WTC11 (cell line): Measurements from ENCODE around the gene ST3GAL5. TPM values are rescaled to one million over a fixed set of nuclear protein-coding genes. Genes with fewer than 3 reads are reported as not detected.
A peak's percentile ranks its signal among the peaks of the same experiment; 100 is the strongest.

Source experiments
- ATAC-seq: fragments of 200-7000 bp; cut with Tn5 transposase; 2 replicates; pipeline ENCODE4 v1.10.0; 2021; ENCODE audit warnings: mild to moderate bottlenecking, moderate library complexity
- CTCF ChIA-PET: fragments of 300-600 bp; sonication (Branson Sonifier 250); formaldehyde crosslinking; loops from one replicate; lab custom pipeline; 2021; ENCODE audit warnings: antibody characterized with exemption; lab: Charles Lee
- POLR2A ChIA-PET: fragments of 350-600 bp; sonication (Branson Sonifier 250); formaldehyde crosslinking; loops from one replicate; lab custom pipeline; 2021; ENCODE audit warnings: antibody characterized with exemption; lab: Charles Lee
- DNase-seq: peaks from one replicate; pipeline ENCODE4 v3.0.0; 2021; ENCODE audit warnings: low spot score
- H3K27ac Mint-ChIP-seq: 2 replicates; pipeline ENCODE4 v1.8.0; 2021; ENCODE audit warnings: mixed read lengths
- H3K27me3 Mint-ChIP-seq: 2 replicates; pipeline ENCODE4 v1.8.0; 2021; ENCODE audit warnings: low read depth, mild to moderate bottlenecking, moderate library complexity, mixed read lengths
- H3K36me3 Mint-ChIP-seq: 2 replicates; pipeline ENCODE4 v1.8.0; 2021; ENCODE audit warnings: mixed read lengths
- H3K4me1 Mint-ChIP-seq: 2 replicates; pipeline ENCODE4 v1.8.0; 2022; ENCODE audit warnings: mixed read lengths
- H3K4me3 Mint-ChIP-seq: 2 replicates; pipeline ENCODE4 v1.8.0; 2021; ENCODE audit warnings: mild to moderate bottlenecking, moderate library complexity, mixed read lengths
- H3K9me3 Mint-ChIP-seq: 2 replicates; pipeline ENCODE4 v1.8.0; 2021; ENCODE audit warnings: mixed read lengths
- CREM ChIP-seq: sonication (generic); formaldehyde crosslinking; IDR thresholded peaks from 2 replicates; pipeline ENCODE4 v1.8.1; 2022; ENCODE audit warnings: mild to moderate bottlenecking, missing genetic modification reagents, moderate library complexity
- FOXJ3 ChIP-seq: sonication (generic); formaldehyde crosslinking; IDR thresholded peaks from 2 replicates; pipeline ENCODE4 v1.9.0; 2021; ENCODE audit warnings: missing genetic modification reagents, mild to moderate bottlenecking, borderline replicate concordance
- FOXK1 ChIP-seq: sonication (generic); formaldehyde crosslinking; IDR thresholded peaks from 2 replicates; pipeline ENCODE4 v1.8.0; 2022; ENCODE audit warnings: mild to moderate bottlenecking, moderate library complexity, missing genetic modification reagents
- GTF2I ChIP-seq: fragments of 250-450 bp; sonication (Bioruptor Pico); conservative IDR thresholded peaks from 2 replicates; pipeline ENCODE4 v1.4.0; 2021; ENCODE audit warnings: mild to moderate bottlenecking
- HMGXB4 ChIP-seq: sonication (generic); formaldehyde crosslinking; IDR thresholded peaks from 2 replicates; pipeline ENCODE4 v1.8.1; 2023; ENCODE audit warnings: mild to moderate bottlenecking, moderate library complexity, missing genetic modification reagents
- JUN ChIP-seq: sonication (generic); formaldehyde crosslinking; IDR thresholded peaks from 2 replicates; pipeline ENCODE4 v1.8.0; 2023; ENCODE audit warnings: mild to moderate bottlenecking, missing genetic modification reagents
- KAT7 ChIP-seq: sonication (generic); formaldehyde crosslinking; IDR thresholded peaks from 2 replicates; pipeline ENCODE4 v1.8.1; 2023; ENCODE audit warnings: missing genetic modification reagents, mild to moderate bottlenecking, borderline replicate concordance
- PREB ChIP-seq: sonication (generic); formaldehyde crosslinking; IDR thresholded peaks from 2 replicates; pipeline ENCODE4 v1.8.1; 2022; ENCODE audit warnings: mild to moderate bottlenecking, missing genetic modification reagents, moderate library complexity, borderline replicate concordance
- RORB ChIP-seq: fragments of 250-450 bp; sonication (Bioruptor Pico); IDR thresholded peaks from 2 replicates; pipeline ENCODE4 v1.9.0; 2021; ENCODE audit warnings: mild to moderate bottlenecking
- SP1 ChIP-seq: sonication (generic); formaldehyde crosslinking; conservative IDR thresholded peaks from 2 replicates; pipeline ENCODE4 v1.8.1; 2022; ENCODE audit warnings: missing genetic modification reagents
- ZMAT4 ChIP-seq: fragments of 250-450 bp; sonication (Bioruptor Pico); IDR thresholded peaks from 2 replicates; pipeline ENCODE4 v1.9.0; 2021; ENCODE audit warnings: mild to moderate bottlenecking
- ZNF263 ChIP-seq: sonication (generic); formaldehyde crosslinking; IDR thresholded peaks from 2 replicates; pipeline ENCODE4 v1.8.1; 2022; ENCODE audit warnings: low read depth, mild to moderate bottlenecking, moderate library complexity, missing genetic modification reagents
- ZNF416 ChIP-seq: fragments of 250-450 bp; sonication (Bioruptor Pico); IDR thresholded peaks from 2 replicates; pipeline ENCODE4 v1.9.0; 2021; ENCODE audit warnings: mild to moderate bottlenecking, inconsistent platforms
- ZNF425 ChIP-seq: fragments of 250-450 bp; sonication (Bioruptor Pico); conservative IDR thresholded peaks from 2 replicates; pipeline ENCODE4 v1.9.0; 2021; ENCODE audit warnings: mild to moderate bottlenecking
- ZNF512 ChIP-seq: sonication (generic); formaldehyde crosslinking; IDR thresholded peaks from 2 replicates; pipeline ENCODE4 v1.8.1; 2022; ENCODE audit warnings: missing genetic modification reagents, borderline replicate concordance
- total RNA-seq: library from RNA; stranded (reverse); gene quantifications from 3 replicates; pipeline ENCODE4 v1.2.3, GENCODE V29; 2021
- TF ChIP-seq, protein P1 (sequence below): sonication (generic); formaldehyde crosslinking; IDR thresholded peaks from 2 replicates; pipeline ENCODE4 v1.8.0; 2023; ENCODE audit warnings: missing genetic modification reagents, mild to moderate bottlenecking, borderline replicate concordance
- TF ChIP-seq, protein P2 (sequence below): sonication (generic); formaldehyde crosslinking; IDR thresholded peaks from 2 replicates; pipeline ENCODE4 v1.8.1; 2022; ENCODE audit warnings: mild to moderate bottlenecking, moderate library complexity, missing genetic modification reagents
- TF ChIP-seq, protein P3 (sequence below): fragments of 250-450 bp; sonication (Bioruptor Pico); IDR thresholded peaks from 2 replicates; pipeline ENCODE4 v2.1.2; 2022; ENCODE audit warnings: mild to moderate bottlenecking, moderate library complexity

The ST3GAL5 gene
- total RNA-seq, 1 experiment from 2014 or later, result 5.9 TPM

DNA sequence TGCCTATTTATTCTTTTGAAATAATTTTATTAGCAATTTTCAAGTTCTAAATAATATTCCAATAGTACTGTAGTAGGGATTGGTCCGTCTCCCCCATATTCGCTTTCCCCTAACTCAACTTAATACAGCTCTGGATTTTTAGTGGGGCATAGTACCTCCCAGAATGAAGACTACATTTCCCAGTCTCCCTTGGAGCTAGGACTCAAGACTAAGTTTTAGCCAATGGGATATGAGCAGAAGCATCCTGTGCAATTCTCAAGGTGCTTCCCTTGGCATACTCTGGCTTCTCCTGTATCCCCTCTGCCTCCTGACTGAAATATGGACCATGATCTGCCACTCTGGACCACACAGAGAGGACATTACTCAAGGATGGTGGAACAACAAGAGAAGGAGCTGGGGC lies 24.1 kb downstream of the ST3GAL5 start:
- TF ChIP-seq, protein P1, sequence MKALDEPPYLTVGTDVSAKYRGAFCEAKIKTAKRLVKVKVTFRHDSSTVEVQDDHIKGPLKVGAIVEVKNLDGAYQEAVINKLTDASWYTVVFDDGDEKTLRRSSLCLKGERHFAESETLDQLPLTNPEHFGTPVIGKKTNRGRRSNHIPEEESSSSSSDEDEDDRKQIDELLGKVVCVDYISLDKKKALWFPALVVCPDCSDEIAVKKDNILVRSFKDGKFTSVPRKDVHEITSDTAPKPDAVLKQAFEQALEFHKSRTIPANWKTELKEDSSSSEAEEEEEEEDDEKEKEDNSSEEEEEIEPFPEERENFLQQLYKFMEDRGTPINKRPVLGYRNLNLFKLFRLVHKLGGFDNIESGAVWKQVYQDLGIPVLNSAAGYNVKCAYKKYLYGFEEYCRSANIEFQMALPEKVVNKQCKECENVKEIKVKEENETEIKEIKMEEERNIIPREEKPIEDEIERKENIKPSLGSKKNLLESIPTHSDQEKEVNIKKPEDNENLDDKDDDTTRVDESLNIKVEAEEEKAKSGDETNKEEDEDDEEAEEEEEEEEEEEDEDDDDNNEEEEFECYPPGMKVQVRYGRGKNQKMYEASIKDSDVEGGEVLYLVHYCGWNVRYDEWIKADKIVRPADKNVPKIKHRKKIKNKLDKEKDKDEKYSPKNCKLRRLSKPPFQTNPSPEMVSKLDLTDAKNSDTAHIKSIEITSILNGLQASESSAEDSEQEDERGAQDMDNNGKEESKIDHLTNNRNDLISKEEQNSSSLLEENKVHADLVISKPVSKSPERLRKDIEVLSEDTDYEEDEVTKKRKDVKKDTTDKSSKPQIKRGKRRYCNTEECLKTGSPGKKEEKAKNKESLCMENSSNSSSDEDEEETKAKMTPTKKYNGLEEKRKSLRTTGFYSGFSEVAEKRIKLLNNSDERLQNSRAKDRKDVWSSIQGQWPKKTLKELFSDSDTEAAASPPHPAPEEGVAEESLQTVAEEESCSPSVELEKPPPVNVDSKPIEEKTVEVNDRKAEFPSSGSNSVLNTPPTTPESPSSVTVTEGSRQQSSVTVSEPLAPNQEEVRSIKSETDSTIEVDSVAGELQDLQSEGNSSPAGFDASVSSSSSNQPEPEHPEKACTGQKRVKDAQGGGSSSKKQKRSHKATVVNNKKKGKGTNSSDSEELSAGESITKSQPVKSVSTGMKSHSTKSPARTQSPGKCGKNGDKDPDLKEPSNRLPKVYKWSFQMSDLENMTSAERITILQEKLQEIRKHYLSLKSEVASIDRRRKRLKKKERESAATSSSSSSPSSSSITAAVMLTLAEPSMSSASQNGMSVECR (CRISPR knock-in tag), result no peak
- TF ChIP-seq FOXK1 (CRISPR knock-in tag) (no peak), PREB (CRISPR knock-in tag) (no peak), ZNF416 (no peak), ZNF425 (CRISPR knock-in tag) (no peak), JUN (CRISPR knock-in tag) (no peak), SP1 (CRISPR knock-in tag) (no peak), ZNF512 (CRISPR knock-in tag) (no peak), HMGXB4 (CRISPR knock-in tag) (no peak), CREM (CRISPR knock-in tag) (no peak), ZNF263 (no peak), RORB (CRISPR knock-in tag) (no peak), GTF2I (CRISPR knock-in tag) (no peak), ZMAT4 (CRISPR knock-in tag) (no peak), FOXJ3 (no peak), KAT7 (no peak)
- TF ChIP-seq, protein P2, sequence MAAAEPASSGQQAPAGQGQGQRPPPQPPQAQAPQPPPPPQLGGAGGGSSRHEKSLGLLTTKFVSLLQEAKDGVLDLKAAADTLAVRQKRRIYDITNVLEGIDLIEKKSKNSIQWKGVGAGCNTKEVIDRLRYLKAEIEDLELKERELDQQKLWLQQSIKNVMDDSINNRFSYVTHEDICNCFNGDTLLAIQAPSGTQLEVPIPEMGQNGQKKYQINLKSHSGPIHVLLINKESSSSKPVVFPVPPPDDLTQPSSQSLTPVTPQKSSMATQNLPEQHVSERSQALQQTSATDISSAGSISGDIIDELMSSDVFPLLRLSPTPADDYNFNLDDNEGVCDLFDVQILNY (CRISPR knock-in tag), result no peak
- TF ChIP-seq, protein P3, sequence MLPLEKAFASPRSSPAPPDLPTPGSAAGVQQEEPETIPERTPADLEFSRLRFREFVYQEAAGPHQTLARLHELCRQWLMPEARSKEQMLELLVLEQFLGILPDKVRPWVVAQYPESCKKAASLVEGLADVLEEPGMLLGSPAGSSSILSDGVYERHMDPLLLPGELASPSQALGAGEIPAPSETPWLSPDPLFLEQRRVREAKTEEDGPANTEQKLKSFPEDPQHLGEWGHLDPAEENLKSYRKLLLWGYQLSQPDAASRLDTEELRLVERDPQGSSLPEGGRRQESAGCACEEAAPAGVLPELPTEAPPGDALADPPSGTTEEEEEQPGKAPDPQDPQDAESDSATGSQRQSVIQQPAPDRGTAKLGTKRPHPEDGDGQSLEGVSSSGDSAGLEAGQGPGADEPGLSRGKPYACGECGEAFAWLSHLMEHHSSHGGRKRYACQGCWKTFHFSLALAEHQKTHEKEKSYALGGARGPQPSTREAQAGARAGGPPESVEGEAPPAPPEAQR, result no peak
- no peak for DNase-seq
- H3K27me3 Mint-ChIP-seq, result no peaks in the 10 kb centered on the region
- CTCF ChIA-PET, result interaction anchor here (0.9 to 1.6 kb wide), 5 partner anchors 9 to 115 kb away, joined by 3 to 7 read pairs (median 5); partner anchors contain the start of gene ST3GAL5
- no peaks in the 10 kb centered on the region for H3K36me3 Mint-ChIP-seq
- no peak overlapping the region for H3K4me3 Mint-ChIP-seq
- no peaks in the 10 kb centered on the region for H3K9me3 Mint-ChIP-seq
- H3K4me1 Mint-ChIP-seq, result peaks cover 13% of the 10 kb centered on the region
- POLR2A ChIA-PET, result interaction anchor here (0.6 kb wide), 1 partner anchor 129 kb away, joined by 3 read pairs; no protein-coding TSS in a partner anchor
- ATAC-seq, result peak; percentile 70
- no peak overlapping the region for H3K27ac Mint-ChIP-seq
